SK-N-MC (cell line): Measurements from ENCODE around the gene DCLRE1A.

Source experiments
- EZH2 ChIP-seq: fragments of 200-600 bp; sonication (generic); IDR thresholded peaks from one replicate; pipeline ENCODE4 v1.6.1; 2017; ENCODE audit warnings: antibody characterized with exemption
- FOXP2 ChIP-seq: optimal IDR thresholded peaks from 2 replicates; pipeline ENCODE3; 2011; ENCODE audit warnings: mild to moderate bottlenecking, moderate library complexity; ENCODE audit not compliant: insufficient read depth; ENCODE audit errors: extremely low read length, control extremely low read depth
- POLR2AphosphoS5 ChIP-seq: IDR thresholded peaks from 2 replicates; pipeline ENCODE4 v1.6.1; 2012; ENCODE audit warnings: mild to moderate bottlenecking, low read depth, low read length, borderline replicate concordance

- TF ChIP-seq EZH2 (no peak), POLR2AphosphoS5 (no peak), FOXP2 (no peak)
Measured at GRCh38 chr10:113820507-113820906, 33.4 kb downstream of the DCLRE1A start.
